GOT3 (cell line): ENCODE data around the gene WDR53.
"Not testable (repeated sequence)": the region's sequence is repeated elsewhere in the genome, so short reads cannot be mapped to it uniquely, and the experiment has no call there.

Experiments
- DNase-seq: peaks from one replicate; lab custom pipeline; 2025; ENCODE audit warnings: mixed read lengths; lab: John Stamatoyannopoulos, UW

Gene WDR53

DNA sequence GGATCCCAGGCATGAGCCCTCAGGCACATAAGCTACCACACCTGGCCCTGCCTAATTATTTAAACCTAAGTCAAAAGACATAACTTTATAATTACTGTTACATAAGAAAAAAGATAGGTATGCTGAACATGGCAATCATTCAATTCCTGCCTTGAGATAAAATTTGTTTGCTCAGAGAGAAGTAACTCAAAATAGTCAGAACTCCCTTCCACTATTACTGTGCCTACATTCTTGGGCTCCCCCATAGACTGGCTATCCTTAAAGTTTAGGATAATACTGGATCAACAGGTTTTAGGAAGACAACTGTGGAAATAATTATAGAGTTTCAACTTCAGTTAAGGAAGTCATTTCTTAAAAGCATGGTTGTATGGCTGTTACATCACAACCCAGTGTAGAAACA, 9.9 kb downstream of the WDR53 start:
- DNase-seq: no peak

GRCh38 chr3:196557236-196557635, 11.1 kb downstream of the WDR53 start:
- DNase-seq: no peak

DNA sequence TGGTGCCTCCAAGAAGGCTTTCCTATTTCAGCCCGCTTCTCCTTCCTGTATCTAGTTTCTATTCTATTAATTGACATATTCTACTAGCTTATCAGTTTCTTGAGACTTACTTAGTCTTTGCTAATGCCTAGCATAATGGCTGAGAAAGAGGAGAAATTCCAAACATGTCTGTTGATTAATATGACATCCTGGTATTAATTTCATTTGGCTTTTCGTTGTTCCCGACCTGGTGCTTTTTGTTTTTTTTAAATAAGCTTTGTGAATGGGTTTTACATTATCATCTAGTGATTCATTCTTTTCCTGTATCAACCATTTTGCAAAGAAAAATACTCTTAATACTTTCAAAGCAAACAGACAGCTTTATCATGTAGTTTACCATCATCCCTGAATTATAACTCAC, 13.1 kb downstream of the WDR53 start:
- DNase-seq: no peak

DNA sequence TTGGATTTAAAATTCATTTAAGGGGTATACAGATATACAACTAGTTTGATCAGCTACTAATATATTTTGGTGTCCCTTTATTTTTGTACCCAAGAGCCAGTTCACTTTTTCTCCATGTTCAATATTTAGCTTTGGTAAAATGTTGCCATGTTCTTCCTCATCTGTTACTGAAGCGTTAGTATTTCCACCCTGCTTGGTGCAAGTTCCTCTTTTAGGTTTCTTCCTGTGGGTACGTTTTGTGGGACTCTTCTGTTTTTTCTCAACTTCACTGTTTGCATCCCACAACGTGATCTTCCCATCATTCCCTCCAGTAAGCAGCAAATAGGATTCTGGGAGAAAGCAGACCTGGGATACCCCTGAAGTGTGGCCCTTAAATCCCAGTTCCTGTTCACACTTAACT, 14.1 kb downstream of the WDR53 start:
- no peak for DNase-seq

GRCh38 chr3:196553551-196553950, 14.8 kb downstream of the WDR53 start:
- DNase-seq: no peak

DNA sequence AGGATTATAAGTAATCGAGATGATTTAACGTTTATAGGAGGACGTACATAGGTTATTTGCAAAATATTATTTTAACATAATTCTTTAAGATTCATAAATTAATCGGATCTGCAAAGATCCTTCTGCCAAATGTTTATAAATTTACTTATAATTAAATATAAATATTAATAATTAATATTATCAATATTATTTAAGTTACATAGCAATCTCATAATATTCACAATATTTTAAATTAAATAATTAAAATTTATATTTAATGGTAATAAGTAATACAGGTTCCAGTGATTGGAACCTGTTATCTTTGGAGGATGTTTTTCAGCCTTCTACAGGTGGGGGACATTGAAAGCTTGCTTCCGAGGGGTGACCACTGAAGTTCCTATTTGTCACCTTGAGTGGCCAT, 16.1 kb downstream of the WDR53 start:
- no peak for DNase-seq

DNA sequence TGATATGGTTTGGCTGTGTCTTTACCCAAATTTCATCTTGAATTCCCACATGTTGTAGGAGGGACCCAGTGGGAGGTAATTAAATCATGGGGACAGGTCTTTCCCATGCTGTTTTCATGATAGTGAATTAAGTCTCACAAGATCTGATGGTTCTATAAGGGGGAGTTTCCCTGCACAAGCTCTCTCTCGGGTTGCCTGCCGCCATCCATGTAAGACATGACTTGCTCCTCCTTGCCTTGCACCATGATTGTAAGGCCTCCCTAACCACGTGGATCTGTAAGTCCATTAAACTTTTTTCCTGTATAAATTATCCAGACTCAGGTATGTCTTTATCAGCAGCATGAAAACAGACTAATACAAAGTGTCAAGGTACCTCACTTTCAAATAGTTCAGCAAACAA, 18.2 kb downstream of the WDR53 start:
- not testable (repeated sequence) for DNase-seq

DNA sequence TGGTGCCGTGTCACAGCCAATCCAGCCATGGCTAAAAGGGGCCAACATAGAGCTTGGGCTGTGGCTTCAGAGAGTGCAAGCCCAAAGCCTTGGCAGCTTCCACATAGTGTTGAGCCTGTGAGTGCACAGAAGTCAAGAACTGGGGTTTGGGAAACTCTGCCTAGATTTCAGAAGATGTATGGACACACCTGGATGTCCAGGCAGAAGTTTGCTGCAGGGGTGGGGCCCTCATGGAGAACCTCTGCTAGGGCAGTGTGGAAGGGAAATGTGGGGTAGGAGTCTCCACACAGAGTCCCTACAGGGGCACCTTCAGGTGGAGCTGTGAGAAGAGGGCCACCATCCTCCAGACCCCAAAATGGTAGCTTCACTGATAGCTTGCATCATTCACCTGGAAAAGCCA, 19.0 kb downstream of the WDR53 start:
- not testable (repeated sequence) for DNase-seq

- no peak for DNase-seq
Measured at GRCh38 chr3:196547067-196547466, 21.3 kb downstream of the WDR53 start.

DNA sequence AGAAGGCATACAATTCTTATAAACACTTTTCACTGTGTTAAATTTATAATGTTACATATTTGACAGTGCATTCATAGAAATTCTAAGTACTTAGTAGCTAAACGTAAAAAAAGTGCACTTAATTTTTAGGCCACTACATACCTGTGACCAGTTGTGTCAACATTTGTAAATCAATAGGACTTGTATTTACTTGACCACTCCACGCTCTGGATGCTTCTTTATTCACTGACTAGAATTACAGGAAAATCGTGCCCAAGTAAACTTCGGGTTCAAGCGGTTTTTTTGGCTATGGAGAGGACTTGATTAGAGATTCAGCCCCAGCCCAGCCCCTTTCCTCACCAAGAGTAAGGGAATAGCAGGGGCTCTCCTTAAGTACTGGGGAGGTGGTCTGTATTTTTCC, 21.8 kb downstream of the WDR53 start:
- no peak for DNase-seq

DNA sequence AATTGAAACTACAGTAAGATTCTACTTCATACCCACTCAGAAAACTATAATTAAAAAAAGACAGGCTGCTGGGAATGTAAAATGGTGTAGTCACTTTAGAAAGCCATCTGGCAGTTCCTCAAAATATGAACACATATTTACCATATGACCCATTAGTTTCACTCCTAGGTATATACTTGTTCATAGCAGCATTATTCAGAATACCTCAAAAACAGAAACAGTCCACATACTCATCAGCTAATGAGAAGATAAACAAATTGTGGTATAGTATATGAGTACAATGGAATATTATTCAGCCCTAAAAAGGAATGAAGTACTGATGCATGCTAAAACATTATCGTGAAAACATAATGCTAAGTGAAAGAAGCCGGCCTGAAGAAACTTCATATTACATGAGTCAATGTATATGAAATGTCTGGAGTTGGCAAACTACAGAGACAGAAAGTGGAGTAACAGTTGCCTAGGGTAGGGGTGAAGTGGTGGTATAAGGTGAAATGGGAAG, 23.8 kb downstream of the WDR53 start:
- DNase-seq: no peak

DNA sequence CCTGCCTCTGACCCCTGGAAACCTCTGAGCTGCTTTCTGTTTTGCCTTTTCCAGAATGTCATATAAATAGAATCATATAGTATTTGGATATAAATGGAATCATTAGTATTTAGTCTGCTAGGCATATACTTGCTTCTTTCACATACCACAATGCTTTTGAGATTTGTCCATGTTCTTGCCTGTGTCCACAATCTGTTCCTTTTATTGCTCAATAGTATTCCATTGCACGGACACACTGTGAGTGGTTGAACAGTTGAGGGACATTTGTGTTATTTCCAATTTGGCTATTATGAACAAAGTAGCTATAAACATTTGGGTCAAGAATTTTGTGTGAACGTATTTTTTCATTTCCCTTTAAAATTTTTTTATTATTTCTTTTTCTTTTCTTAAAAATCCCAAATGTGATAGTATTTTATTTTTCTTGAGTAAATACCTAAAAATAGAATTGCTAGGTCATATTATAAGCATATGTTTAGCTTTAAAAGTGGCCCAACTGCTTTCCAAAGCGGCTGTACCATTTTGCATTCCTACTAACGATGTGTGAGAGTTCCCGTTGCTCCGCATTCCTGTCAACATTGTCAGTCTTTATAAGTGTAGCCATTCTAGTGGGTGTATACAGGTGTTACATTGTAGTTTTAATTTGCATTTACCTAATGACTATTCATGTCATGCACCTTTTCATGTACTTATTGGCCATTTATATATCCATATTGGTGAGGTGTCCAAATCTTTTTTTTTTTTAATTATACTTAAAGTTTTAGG, 26.5 kb downstream of the WDR53 start:
- no peak for DNase-seq

DNA sequence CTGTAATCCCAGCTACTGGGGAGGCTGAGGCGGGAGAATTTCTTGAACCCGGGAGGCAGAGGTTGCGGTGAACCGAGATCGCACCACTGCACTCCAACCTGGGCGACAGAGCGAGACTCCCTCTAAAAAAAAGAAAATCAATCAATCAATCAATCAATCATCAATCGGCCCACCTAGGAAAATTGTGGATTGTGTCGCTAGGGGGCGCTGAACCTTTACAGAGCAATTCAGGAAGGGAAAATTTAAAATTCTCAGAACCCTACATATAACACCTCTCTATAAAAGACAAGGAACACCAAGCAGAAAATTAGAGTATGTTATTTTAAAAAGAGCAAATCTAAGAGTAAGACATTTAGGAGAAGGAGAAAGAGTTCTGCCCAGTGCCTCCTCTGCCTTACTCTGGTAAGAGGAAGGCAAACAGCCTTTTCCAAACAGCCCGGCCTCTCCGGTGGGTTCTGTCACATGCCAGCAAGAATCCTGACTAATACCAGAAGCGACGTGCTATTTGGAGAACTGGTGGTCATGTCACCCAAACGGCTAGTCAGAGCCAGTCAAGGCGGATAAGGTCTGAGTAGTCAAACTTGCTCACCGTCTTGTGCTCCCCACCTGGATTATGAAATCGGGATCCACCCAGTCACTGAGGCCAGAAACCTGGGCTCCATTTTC, 30.9 kb downstream of the WDR53 start:
- DNase-seq: no peak

GRCh38 chr3:196533260-196533681, 35.1 kb downstream of the WDR53 start:
- no peak for DNase-seq

DNA sequence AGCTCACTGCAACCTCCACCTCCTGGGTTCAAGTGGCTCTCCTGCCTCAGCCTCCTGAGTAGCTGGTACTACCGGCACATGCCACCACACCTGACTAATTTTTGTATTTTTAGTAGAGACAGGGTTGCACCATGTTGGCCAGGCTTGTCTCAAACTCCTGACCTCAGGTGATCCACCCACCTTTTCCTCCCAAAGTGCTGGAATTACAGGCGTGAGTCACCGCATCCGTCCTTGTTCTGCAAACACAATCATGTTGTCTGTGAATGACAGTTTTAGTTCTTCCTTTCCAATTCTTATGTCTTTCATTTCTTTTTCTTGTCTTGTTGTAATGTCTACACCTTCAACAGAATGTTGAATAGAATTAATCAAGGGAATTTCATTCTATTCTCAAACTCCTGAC, 36.9 kb downstream of the WDR53 start:
- DNase-seq: no peak

DNA sequence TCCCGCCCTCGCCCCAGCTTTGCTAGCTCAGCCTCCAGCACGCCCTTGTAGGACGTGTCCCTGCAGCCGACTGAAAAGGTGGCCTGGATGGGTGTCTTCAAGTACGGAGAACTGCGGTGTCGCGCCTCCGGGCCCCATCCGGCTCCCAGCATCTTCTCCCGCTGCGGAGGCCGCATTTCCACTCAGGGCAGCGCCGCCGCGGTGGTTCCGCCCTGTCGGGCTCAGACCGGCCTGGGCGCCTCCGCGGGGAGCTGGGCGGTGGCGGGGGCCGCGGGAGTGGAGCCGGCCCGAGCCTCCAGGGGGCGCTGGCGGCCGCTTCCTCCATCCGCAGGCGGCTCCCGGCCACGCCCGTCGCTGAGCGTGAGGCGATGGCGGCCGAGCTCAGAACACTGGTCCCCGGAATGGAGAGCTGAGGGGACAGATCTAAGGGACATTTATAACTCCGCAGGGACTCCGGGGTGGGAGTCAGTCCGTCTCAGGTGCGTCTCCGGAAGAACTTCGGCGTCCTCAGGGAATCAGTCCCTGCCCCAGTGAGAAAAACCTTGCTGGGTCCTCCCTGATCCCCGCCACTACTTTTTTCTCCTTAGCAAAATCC, 39.6 kb downstream of the WDR53 start:
- peak; percentile 60 for DNase-seq

- no peak for DNase-seq
Measured at GRCh38 chr3:196525141-196525540, 43.2 kb downstream of the WDR53 start.

- DNase-seq: no peak
Measured at GRCh38 chr3:196524527-196524926, 43.8 kb downstream of the WDR53 start.

GRCh38 chr3:196523841-196524240, 44.5 kb downstream of the WDR53 start:
- DNase-seq: no peak

GRCh38 chr3:196521291-196521690, 47.1 kb downstream of the WDR53 start:
- DNase-seq: not testable (repeated sequence)

DNA sequence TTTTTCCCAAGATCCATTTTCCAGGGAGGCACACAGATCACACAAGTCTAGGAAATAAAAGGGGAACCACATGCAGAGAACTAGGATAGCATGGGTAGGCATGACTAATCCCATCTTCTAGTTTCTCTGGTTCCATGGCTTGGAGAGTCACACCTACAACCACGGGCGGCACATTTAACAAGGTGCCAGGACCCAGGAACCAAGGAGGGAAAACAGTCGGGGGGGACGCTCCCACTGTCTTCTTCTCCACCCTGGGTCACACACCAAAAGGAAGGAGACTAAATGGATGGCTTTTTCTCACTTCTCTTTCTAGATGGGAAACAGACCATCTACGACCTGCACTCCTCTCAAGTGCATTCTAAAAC, 48.7 kb downstream of the WDR53 start:
- no peak for DNase-seq

DNA sequence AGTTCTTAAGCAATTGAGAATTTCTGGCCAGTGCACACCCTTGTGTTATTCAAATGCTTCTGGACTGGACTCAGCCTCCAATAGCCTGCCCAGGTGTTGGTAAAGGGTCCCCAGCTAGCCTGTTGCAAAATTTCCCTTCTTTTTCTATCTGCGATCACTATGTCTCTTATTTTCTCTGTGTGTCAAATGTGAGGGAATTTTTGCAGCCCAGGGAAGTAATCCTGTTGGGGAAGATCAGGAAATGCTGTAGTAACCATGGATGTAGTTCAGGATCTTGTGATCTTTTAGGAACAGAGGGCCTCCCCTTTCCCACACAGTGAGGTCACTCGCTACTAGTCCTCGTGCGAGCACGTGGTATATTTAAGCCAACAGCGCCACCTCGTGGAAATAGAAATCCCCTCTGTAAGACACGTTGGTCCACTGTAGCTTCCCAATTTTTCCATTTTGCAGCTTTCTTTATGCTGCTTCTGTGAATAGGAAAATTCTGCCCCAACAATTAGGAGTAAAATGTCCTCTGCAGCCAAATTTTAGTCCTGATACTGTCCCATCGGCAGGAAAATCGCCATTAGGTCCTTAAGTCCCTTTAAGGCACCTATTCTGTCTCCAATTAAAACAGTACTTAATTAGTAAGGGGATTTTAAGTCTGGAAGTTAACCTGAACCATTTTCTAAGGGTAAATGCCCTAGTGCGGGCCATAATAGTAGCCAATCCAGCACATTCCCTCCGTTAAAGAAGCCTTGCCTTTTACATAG, 49.2 kb downstream of the WDR53 start:
- no peak for DNase-seq
